B cell (primary cell): ENCODE data around the gene GNA12. TPM values are rescaled to one million over a fixed set of nuclear protein-coding genes. Genes with fewer than 3 reads are reported as not detected.
A peak's percentile ranks its signal among the peaks of the same experiment; 100 is the strongest.

Source experiments
- ATAC-seq: fragments of 200-7000 bp; cut with Tn5 transposase; one replicate; pipeline ENCODE4 v1.10.0; 2021; ENCODE audit warnings: low read depth, mild to moderate bottlenecking, moderate number of reproducible peaks, moderate library complexity
- CTCF ChIA-PET: fragments of 350-600 bp; sonication (Branson Sonifier 250); formaldehyde crosslinking; loops from one replicate; lab custom pipeline; 2021; ENCODE audit warnings: antibody characterized with exemption, inconsistent platforms; lab: Charles Lee
- POLR2A ChIA-PET: fragments of 350-600 bp; sonication (Branson Sonifier 250); formaldehyde crosslinking; loops from one replicate; lab custom pipeline; 2021; ENCODE audit warnings: antibody characterized with exemption; lab: Charles Lee
- DNase-seq: peaks from one replicate; pipeline ENCODE4 v3.0.0; 2013
- H2AFZ ChIP-seq: 2 replicates; pipeline ENCODE4 v1.6.1; 2012; ENCODE audit warnings: mild to moderate bottlenecking, low read depth, low read length; ENCODE audit not compliant: insufficient read depth, poor library complexity, severe bottlenecking
- H3K27ac ChIP-seq, 2 donors: 1 replicate in 1 of 2; 2 replicates in 1 of 2; pipeline ENCODE4 v1.5.1; 2012 to 2013; ENCODE audit warnings: low read length in 2 of 2, mild to moderate bottlenecking in 2 of 2, moderate library complexity in 1 of 2
- H3K27me3 ChIP-seq, 4 experiments: fragments of 200-600 bp in 1 of 4; sonication (generic) in 1 of 4; replicated peaks in 1 of 4; 1 replicate in 2 of 4; 2 replicates in 2 of 4; pipeline versions ENCODE4 v1.6.1 to v1.7.0; 2013 to 2016; ENCODE audit warnings: low read length in 3 of 4, mild to moderate bottlenecking in 2 of 4, mixed read lengths in 1 of 4, moderate library complexity in 1 of 4; ENCODE audit not compliant: insufficient read depth in 4 of 4, control insufficient read depth in 3 of 4; ENCODE audit errors: control extremely low read depth in 1 of 4
- H3K36me3 ChIP-seq, 2 experiments: replicated peaks in 1 of 2; 1 replicate in 1 of 2; 2 replicates in 1 of 2; pipeline versions ENCODE4 v1.6.1 to v1.7.1; 2013; ENCODE audit warnings: low read length in 1 of 2; ENCODE audit not compliant: insufficient read depth in 2 of 2, control insufficient read depth in 1 of 2; ENCODE audit errors: control extremely low read depth in 1 of 2, extremely low read depth in 1 of 2
- H3K4me1 ChIP-seq, 2 donors: fragments of 200-600 bp in 1 of 2; sonication (generic) in 1 of 2; 1 replicate in 1 of 2; 2 replicates in 1 of 2; pipeline versions ENCODE4 v1.5.1 to v1.6.1; 2013 to 2017; ENCODE audit warnings: low read length in 2 of 2; ENCODE audit not compliant: control insufficient read depth in 2 of 2, insufficient read depth in 2 of 2
- H3K4me2 ChIP-seq: replicated peaks from 2 replicates; pipeline ENCODE3; 2012; ENCODE audit warnings: mild to moderate bottlenecking, low read depth, low read length; ENCODE audit not compliant: poor library complexity, severe bottlenecking
- H3K4me3 ChIP-seq, 5 experiments: fragments of 200-600 bp in 1 of 5; sonication (generic) in 1 of 5; 1 replicate in 3 of 5; 2 replicates in 2 of 5; pipeline versions ENCODE4 v1.5.1 to v1.7.0; 2011 to 2016; ENCODE audit warnings: low read length in 4 of 5, mild to moderate bottlenecking in 4 of 5, low read depth in 2 of 5, control low read depth in 1 of 5, moderate library complexity in 1 of 5; ENCODE audit not compliant: insufficient read depth in 1 of 5; ENCODE audit errors: control extremely low read depth in 1 of 5, extremely low read depth in 1 of 5
- H3K79me2 ChIP-seq: fragments of 200-600 bp; sonication (generic); one replicate; pipeline ENCODE4 v1.6.0; 2016; ENCODE audit warnings: low read length; ENCODE audit not compliant: control insufficient read depth, insufficient read depth
- H3K9ac ChIP-seq: fragments of 200-600 bp; sonication (generic); 2 replicates; pipeline ENCODE4 v1.6.1; 2017; ENCODE audit warnings: mild to moderate bottlenecking, low read length, moderate library complexity
- H3K9me3 ChIP-seq, 3 donors: one replicate each; pipeline versions ENCODE4 v1.6.1 to v1.7.1; 2013; ENCODE audit warnings: low read length in 2 of 3; ENCODE audit not compliant: control insufficient read depth in 2 of 3, insufficient read depth in 1 of 3; ENCODE audit errors: control extremely low read depth in 1 of 3
- H4K20me1 ChIP-seq: 2 replicates; pipeline ENCODE4 v1.6.0; 2012; ENCODE audit warnings: mild to moderate bottlenecking, low read length; ENCODE audit not compliant: insufficient read depth, control insufficient read depth, poor library complexity, severe bottlenecking
- H3K27ac Mint-ChIP-seq: one replicate; pipeline ENCODE4 v1.8.0; 2021; ENCODE audit warnings: mixed read lengths
- H3K27me3 Mint-ChIP-seq: one replicate; pipeline ENCODE4 v1.8.0; 2021; ENCODE audit warnings: mixed read lengths
- H3K4me1 Mint-ChIP-seq: one replicate; pipeline ENCODE4 v1.8.0; 2021; ENCODE audit warnings: mixed read lengths
- H3K4me3 Mint-ChIP-seq: one replicate; pipeline ENCODE4 v1.8.0; 2021; ENCODE audit warnings: mixed read lengths
- H3K9me3 Mint-ChIP-seq: one replicate; pipeline ENCODE4 v1.8.0; 2022; ENCODE audit warnings: mixed read lengths; ENCODE audit not compliant: insufficient read depth
- EZH2 ChIP-seq: IDR thresholded peaks from 2 replicates; pipeline ENCODE4 v1.6.1; 2012; ENCODE audit warnings: borderline replicate concordance, low read depth, mild to moderate bottlenecking, moderate library complexity, low read length; ENCODE audit not compliant: insufficient read depth, poor library complexity, severe bottlenecking
- WGBS: methylation state at CpG from one replicate; pipeline ENCODE4 v1.1.5; 2013; ENCODE audit warnings: missing lambda C conversion rate; ENCODE audit not compliant: insufficient coverage; 5-methylcytosine and 5-hydroxymethylcytosine counted together
- intact Hi-C: fragments of 100-400 bp; cut with micrococcal nuclease; formaldehyde crosslinking; loops from one replicate; pipeline ENCODE4 v1.10.0; 2022
- polyA plus RNA-seq: library from polyadenylated mRNA; depleted of rRNA; stranded (reverse); fragments of >200 nt; gene quantifications from 2 replicates; pipeline ENCODE4 v1.2.3, GENCODE V29; 2012
- total RNA-seq, 2 donors: library from RNA; stranded (reverse); fragments of 120-200 nt in 1 of 2; gene quantifications; 1 replicate in 1 of 2; 2 replicates in 1 of 2; pipeline versions ENCODE4 v1.2.3 to v1.2.4, GENCODE V29; 2013 to 2022
- TF ChIP-seq, protein P1 (sequence below): fragments of 200-600 bp; IDR thresholded peaks from one replicate; pipeline ENCODE4 v1.8.0; 2022; ENCODE audit warnings: antibody characterized with exemption, mild to moderate bottlenecking

The GNA12 gene
- total and polyA plus RNA-seq, 2 donors (not counting 1 experiment from before 2014, with no cell fraction given) = 34.6 to 110 TPM

DNA sequence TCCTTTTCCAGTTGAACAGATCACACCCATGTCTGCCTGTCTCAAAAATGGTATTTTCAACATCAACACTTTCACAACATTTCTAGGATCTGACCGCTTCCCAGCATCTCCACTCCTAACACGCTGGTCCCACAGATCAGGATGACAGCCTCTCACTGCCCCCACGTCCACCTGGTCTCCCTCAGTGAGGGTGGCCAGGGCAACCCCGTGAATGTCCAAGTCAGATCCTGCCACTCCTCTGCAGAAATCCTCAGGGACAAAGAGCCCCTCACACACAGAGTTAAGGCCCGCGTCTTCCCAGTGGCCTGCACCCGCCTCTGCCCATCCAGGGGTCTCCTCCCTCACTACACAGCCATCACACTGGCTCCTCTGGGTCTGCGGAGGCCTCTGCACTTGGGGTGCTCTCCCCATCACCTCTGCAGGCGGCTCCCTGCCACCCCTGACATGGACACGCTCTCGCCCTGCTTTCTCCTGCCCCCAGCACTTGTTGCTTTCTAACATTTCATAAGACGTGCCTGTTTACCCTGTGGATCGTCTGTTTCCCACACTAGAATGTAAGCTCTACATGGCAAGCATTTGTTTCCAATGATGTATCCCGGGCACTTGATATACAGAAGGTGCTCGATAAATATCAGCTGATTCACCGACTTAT lies 20.0 kb downstream of the GNA12 start:
- Histone ChIP-seq H3K9me3 (peaks cover 0 to 5% (median 0%) of the 10 kb centered on the region in 3 donors), H3K9ac (no peak overlapping the region), H3K36me3 (peaks cover 0 to 16% of the 10 kb centered on the region in 2 experiments), H3K27me3 (no peaks in the 10 kb centered on the region), H3K4me1 (peaks cover 49 to 50% of the 10 kb centered on the region in 2 donors), H2AFZ (no peak overlapping the region), H3K4me2 (peak overlapping the region; percentile 35), H4K20me1 (peaks cover 45% of the 10 kb centered on the region), H3K4me3 (no peak overlapping the region), H3K79me2 (peaks cover 100% of the 10 kb centered on the region), H3K27ac (no peak overlapping the region)
- no peak for TF ChIP-seq EZH2
- TF ChIP-seq, protein P1, sequence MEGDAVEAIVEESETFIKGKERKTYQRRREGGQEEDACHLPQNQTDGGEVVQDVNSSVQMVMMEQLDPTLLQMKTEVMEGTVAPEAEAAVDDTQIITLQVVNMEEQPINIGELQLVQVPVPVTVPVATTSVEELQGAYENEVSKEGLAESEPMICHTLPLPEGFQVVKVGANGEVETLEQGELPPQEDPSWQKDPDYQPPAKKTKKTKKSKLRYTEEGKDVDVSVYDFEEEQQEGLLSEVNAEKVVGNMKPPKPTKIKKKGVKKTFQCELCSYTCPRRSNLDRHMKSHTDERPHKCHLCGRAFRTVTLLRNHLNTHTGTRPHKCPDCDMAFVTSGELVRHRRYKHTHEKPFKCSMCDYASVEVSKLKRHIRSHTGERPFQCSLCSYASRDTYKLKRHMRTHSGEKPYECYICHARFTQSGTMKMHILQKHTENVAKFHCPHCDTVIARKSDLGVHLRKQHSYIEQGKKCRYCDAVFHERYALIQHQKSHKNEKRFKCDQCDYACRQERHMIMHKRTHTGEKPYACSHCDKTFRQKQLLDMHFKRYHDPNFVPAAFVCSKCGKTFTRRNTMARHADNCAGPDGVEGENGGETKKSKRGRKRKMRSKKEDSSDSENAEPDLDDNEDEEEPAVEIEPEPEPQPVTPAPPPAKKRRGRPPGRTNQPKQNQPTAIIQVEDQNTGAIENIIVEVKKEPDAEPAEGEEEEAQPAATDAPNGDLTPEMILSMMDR = no peak
- Mint-ChIP-seq H3K27me3 (no peaks in the 10 kb centered on the region), H3K9me3 (no peaks in the 10 kb centered on the region), H3K4me3 (peak overlapping the region; percentile 61), H3K4me1 (peaks cover 77% of the 10 kb centered on the region), H3K27ac (peak overlapping the region; percentile 76)
- 91% methylated on average over 16 of the region's 16 CpGs for WGBS
- intact Hi-C loops = loop anchor here (5.0 kb wide), 2 partner anchors 52 to 112 kb away; no protein-coding TSS in a partner anchor
- ATAC-seq = no peak
- CTCF ChIA-PET = interaction anchor here (1.0 kb wide), 1 partner anchor 21 kb away, joined by 3 read pairs; no protein-coding TSS in a partner anchor
- POLR2A ChIA-PET = no interaction called here
- no peak for DNase-seq

DNA sequence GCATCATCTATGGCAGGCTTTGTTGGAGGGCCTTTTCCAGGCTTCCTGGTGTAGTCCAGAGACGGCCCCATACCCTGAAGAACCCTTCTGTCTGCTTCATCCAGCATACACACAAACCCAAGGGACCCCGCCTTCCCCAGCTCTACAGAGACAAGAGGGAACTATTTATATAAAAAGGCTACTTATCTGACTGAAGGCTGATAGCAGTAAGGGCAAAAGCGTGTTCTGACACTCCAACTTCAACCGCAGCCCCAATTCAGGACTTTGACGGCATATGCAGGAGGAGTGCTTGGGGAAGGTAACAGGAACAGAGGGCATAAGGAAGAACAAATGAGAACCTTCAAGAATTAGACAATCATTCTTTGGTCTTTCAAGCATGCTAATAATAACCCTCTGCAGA lies 21.0 kb downstream of the GNA12 start:
- H3K27ac ChIP-seq = no peak overlapping the region
- DNase-seq = no peak
- TF ChIP-seq, protein P1 = no peak
- TF ChIP-seq EZH2 = no peak
- no peak for ATAC-seq
- Mint-ChIP-seq H3K4me1 (peaks cover 78% of the 10 kb centered on the region), H3K27me3 (no peaks in the 10 kb centered on the region), H3K9me3 (no peaks in the 10 kb centered on the region), H3K27ac (no peak overlapping the region), H3K4me3 (peak overlapping the region; percentile 37)
- ChIA-PET POLR2A (no interaction called here), CTCF (interaction anchor here (1.2 to 3.8 kb wide), 2 partner anchors 42 to 114 kb away, joined by 4 to 16 read pairs; no protein-coding TSS in a partner anchor)
- no peaks in the 10 kb centered on the region for H3K27me3 ChIP-seq
- H3K9ac ChIP-seq = no peak overlapping the region
- peak overlapping the region; percentile 61 for H3K4me2 ChIP-seq
- intact Hi-C loops = loop anchor here (2.0 to 5.0 kb wide), 3 partner anchors 16 to 111 kb away; no protein-coding TSS in a partner anchor
- H2AFZ ChIP-seq = no peak overlapping the region
- WGBS = no CpG with 5 or more reads among the region's 5 CpGs
- H3K9me3 ChIP-seq = peaks cover 0 to 5% (median 0%) of the 10 kb centered on the region in 3 donors
- H3K36me3 ChIP-seq = peaks cover 0 to 20% of the 10 kb centered on the region in 2 experiments
- peaks cover 55% of the 10 kb centered on the region for H4K20me1 ChIP-seq
- peak overlapping the region in 1 of 5 experiments; percentile 16 for H3K4me3 ChIP-seq
- peaks cover 49 to 54% of the 10 kb centered on the region in 2 donors for H3K4me1 ChIP-seq
- H3K79me2 ChIP-seq = peaks cover 100% of the 10 kb centered on the region
